Measurements from ENCODE around the gene DCAKD. TPM values are rescaled to one million over a fixed set of nuclear protein-coding genes. Genes with fewer than 3 reads are reported as not detected.

The DCAKD gene
- total RNA-seq, 2 donors from 2014 or later = 37.3 to 46.1 TPM

DNA sequence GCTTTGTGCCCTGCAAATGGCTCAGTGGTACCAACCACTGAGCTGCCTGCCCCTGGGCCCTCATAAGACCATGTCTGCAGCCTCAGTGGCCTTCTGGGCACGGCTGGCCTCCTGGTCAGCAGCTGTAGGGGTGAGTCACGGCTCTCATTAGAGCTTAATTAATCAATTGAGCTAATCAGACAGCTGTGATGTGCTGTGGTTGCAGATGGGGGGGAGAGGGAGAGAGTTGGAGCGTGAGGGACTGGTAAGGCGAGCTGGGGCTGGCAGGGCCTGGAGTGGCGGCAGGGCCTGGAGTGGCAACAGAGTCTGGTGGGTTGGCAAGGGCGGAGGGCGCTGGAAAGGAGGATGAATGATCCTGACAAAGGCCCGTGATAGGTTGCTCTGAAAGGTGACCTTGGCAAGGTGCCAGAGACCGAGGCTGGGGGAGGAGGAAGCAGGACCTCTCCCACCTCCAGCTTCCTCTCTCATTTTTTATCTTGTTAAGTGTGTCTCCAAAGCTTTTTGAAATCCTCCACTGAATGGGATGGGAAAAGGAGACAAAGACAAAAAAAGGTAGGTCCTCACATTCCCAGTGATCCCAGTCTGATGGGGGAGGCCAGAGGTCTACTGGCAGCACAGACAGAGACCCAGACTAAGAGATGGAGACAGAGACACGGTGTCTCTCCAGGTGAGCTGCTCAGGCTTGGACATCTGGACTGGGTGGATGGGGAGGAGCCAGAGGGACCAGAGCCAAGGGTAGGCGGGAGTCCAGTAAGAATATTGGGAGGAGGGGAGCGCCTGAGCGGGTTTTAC, 41.6 kb downstream of the DCAKD start:
- Histone ChIP-seq H3K27me3 (no peaks in the 10 kb centered on the region), H3K4me3 (no peak overlapping the region), H3K36me3 (no peaks in the 10 kb centered on the region), H3K27ac (no peak overlapping the region), H3K4me1 (peaks cover 0 to 9% of the 10 kb centered on the region in 2 donors), H3K9me3 (no peaks in the 10 kb centered on the region)
- no peak for DNase-seq (ENCODE audit: low spot score)
- TF ChIP-seq, protein P1, sequence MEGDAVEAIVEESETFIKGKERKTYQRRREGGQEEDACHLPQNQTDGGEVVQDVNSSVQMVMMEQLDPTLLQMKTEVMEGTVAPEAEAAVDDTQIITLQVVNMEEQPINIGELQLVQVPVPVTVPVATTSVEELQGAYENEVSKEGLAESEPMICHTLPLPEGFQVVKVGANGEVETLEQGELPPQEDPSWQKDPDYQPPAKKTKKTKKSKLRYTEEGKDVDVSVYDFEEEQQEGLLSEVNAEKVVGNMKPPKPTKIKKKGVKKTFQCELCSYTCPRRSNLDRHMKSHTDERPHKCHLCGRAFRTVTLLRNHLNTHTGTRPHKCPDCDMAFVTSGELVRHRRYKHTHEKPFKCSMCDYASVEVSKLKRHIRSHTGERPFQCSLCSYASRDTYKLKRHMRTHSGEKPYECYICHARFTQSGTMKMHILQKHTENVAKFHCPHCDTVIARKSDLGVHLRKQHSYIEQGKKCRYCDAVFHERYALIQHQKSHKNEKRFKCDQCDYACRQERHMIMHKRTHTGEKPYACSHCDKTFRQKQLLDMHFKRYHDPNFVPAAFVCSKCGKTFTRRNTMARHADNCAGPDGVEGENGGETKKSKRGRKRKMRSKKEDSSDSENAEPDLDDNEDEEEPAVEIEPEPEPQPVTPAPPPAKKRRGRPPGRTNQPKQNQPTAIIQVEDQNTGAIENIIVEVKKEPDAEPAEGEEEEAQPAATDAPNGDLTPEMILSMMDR (IDR thresholded peaks at IDR 0.05) = no peak

GRCh38 chr17:45008216-45008615, 43.2 kb downstream of the DCAKD start:
- Histone ChIP-seq H3K36me3 (no peaks in the 10 kb centered on the region), H3K27me3 (no peaks in the 10 kb centered on the region), H3K4me3 (no peak overlapping the region), H3K27ac (no peak overlapping the region), H3K4me1 (peaks cover 0 to 9% of the 10 kb centered on the region in 2 donors), H3K9me3 (no peaks in the 10 kb centered on the region)
- TF ChIP-seq, protein P1 (IDR thresholded peaks at IDR 0.05) = no peak
- no peak for DNase-seq (ENCODE audit: low spot score)

DNA sequence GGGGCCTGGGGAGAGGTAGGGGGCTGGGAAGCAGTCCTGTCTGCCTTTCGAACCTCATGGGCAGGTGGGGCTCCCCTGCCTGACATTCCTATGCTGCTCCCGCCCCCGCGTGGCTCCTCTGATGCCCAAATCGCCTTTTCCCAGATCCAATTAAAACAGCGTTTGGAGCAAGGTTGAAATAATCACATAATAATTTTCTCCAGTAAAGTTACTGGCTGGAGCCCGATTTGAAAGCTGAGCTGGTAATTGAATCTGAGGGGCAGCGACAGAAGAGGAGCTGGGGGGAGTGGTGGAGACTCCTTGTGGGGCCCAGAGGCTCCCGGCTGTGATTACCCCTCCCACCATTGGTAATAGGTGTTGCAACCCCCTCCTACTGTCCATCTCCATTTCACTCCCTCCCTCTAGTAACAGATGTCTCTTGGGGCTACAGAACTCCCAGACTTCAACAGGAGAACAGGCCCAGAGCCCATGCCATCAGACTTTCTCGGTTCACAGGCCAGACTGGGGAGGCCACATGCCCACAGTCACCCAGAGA, 44.4 kb downstream of the DCAKD start:
- H3K36me3 ChIP-seq = no peaks in the 10 kb centered on the region
- TF ChIP-seq, protein P1 (IDR thresholded peaks at IDR 0.05) = no peak
- no peak overlapping the region for H3K27ac ChIP-seq
- no peaks in the 10 kb centered on the region for H3K27me3 ChIP-seq
- no peaks in the 10 kb centered on the region for H3K4me1 ChIP-seq
- no peaks in the 10 kb centered on the region for H3K9me3 ChIP-seq
- no peak for DNase-seq (ENCODE audit: low spot score)
- no peak overlapping the region for H3K4me3 ChIP-seq

GRCh38 chr17:45005700-45006099, 45.7 kb downstream of the DCAKD start:
- H3K4me3 ChIP-seq = no peak overlapping the region
- DNase-seq (ENCODE audit: low spot score) = no peak
- H3K9me3 ChIP-seq = no peaks in the 10 kb centered on the region
- no peaks in the 10 kb centered on the region for H3K27me3 ChIP-seq
- no peaks in the 10 kb centered on the region for H3K4me1 ChIP-seq
- no peaks in the 10 kb centered on the region for H3K36me3 ChIP-seq
- TF ChIP-seq, protein P1 (IDR thresholded peaks at IDR 0.05) = no peak
- no peak overlapping the region for H3K27ac ChIP-seq

- no peak overlapping the region for H3K4me3 ChIP-seq
- no peak overlapping the region for H3K27ac ChIP-seq
- H3K9me3 ChIP-seq = peaks cover 0 to 4% of the 10 kb centered on the region in 2 donors
- TF ChIP-seq, protein P1 (IDR thresholded peaks at IDR 0.05) = no peak
- no peaks in the 10 kb centered on the region for H3K36me3 ChIP-seq
- H3K4me1 ChIP-seq = no peaks in the 10 kb centered on the region
- no peak for DNase-seq (ENCODE audit: low spot score)
- H3K27me3 ChIP-seq = no peaks in the 10 kb centered on the region
Measured at GRCh38 chr17:45004388-45004787, 47.0 kb downstream of the DCAKD start.
